GM10248 (cell line): ENCODE results near the gene ISG20.
A peak's percentile ranks its signal among the peaks of the same experiment; 100 is the strongest.

ENCODE experiments used
- CTCF ChIA-PET: fragments of 300-600 bp; sonication (Branson Sonifier 250); formaldehyde crosslinking; extraction: SDS; loops from one replicate; lab custom pipeline; 2021; ENCODE audit warnings: antibody characterized with exemption; lab: Yijun Ruan, JAX
- POLR2A ChIA-PET: fragments of 350-650 bp; sonication (Branson Sonifier 250); formaldehyde crosslinking; extraction: SDS; loops from one replicate; lab custom pipeline; 2020; ENCODE audit warnings: antibody characterized with exemption; lab: Yijun Ruan, JAX
- DNase-seq: peaks from one replicate; pipeline ENCODE4 v3.0.0; 2012; ENCODE audit errors: extremely low spot score
- TF ChIP-seq, protein P1 (sequence below): IDR thresholded peaks from 2 replicates; pipeline ENCODE4 v1.5.1; 2012; ENCODE audit warnings: mild to moderate bottlenecking, low read depth; ENCODE audit errors: extremely low read depth, missing control alignments, control extremely low read depth

Gene ISG20

DNA sequence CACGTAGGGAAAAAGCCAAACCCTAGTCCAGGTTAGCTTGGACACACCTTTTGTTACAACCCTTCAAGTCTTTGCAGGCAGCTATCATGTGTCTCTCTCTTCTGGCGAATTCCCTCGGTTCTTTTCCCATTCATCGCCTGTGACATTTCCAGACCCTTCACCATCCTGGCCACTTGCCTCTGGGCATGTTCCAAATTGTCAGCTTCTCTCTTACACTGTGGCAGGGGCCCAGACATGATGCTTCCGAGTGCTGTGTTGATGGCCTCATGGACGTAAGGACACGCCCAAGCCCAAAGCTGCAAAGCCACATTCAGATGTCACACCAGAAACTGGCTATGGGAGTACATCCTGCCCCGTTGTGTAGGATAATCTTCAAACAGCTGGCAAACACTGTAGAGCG, 58.5 kb downstream of the ISG20 start:
- POLR2A ChIA-PET, result no interaction called here
- TF ChIP-seq, protein P1, sequence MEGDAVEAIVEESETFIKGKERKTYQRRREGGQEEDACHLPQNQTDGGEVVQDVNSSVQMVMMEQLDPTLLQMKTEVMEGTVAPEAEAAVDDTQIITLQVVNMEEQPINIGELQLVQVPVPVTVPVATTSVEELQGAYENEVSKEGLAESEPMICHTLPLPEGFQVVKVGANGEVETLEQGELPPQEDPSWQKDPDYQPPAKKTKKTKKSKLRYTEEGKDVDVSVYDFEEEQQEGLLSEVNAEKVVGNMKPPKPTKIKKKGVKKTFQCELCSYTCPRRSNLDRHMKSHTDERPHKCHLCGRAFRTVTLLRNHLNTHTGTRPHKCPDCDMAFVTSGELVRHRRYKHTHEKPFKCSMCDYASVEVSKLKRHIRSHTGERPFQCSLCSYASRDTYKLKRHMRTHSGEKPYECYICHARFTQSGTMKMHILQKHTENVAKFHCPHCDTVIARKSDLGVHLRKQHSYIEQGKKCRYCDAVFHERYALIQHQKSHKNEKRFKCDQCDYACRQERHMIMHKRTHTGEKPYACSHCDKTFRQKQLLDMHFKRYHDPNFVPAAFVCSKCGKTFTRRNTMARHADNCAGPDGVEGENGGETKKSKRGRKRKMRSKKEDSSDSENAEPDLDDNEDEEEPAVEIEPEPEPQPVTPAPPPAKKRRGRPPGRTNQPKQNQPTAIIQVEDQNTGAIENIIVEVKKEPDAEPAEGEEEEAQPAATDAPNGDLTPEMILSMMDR, result no peak
- CTCF ChIA-PET, result interaction anchor here (2.1 to 6.7 kb wide), 3 partner anchors 14 to 73 kb away, joined by 7 to 33 read pairs (median 10); no protein-coding TSS in a partner anchor

DNA sequence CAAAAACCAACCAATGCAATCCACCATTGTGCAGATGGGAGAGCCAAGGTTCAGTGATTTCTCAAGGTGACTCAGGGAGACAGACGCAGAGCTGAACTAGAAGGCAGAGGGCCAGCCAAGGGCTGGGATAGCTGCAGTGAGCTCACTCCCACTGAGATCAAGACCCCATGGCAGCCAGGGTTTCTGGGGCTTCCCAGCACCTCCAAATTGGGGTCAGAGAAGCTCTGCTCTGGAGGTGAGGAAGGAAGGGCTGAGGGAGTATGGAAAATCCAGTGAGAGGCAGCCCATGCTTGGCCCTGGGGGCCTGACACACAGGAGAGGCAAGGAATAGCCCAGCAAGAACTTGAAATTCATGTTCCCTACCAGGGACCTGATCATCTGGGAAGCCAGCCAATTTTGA, 61.0 kb downstream of the ISG20 start:
- ChIA-PET CTCF (interaction anchor here (0.9 to 6.7 kb wide), 5 partner anchors 10 to 76 kb away, joined by 3 to 33 read pairs (median 11); no protein-coding TSS in a partner anchor), POLR2A (no interaction called here)
- TF ChIP-seq, protein P1, result no peak
- DNase-seq, result no peak

More for the DNA sequence above, 58.5 kb downstream of the ISG20 start:
- DNase-seq, result no peak

DNA sequence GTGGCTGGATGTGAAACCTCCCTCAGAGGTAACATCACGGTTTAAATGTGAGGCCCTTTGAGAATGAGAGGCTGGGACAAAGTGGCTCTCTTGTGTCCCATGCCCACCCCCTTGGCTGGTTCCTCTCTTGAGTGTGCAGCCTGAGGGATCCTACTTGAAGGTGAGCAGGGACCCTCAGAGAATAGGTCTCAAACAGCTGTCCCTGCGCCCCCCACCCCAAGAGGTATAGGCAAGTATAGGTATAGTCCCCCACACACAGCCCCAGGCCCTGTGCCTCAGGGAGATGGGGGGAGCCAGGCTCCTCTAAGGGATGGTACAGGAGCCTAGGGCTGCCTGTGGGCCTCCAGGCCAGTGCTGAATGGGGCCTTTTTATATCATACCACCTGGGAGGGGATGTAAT, 61.9 kb downstream of the ISG20 start:
- TF ChIP-seq, protein P1, result no peak
- no peak for DNase-seq
- POLR2A ChIA-PET, result no interaction called here
- CTCF ChIA-PET, result interaction anchor here (0.8 to 6.7 kb wide), 10 partner anchors 9 to 226 kb away, joined by 3 to 33 read pairs (median 6); partner anchors contain the start of gene ISG20

DNA sequence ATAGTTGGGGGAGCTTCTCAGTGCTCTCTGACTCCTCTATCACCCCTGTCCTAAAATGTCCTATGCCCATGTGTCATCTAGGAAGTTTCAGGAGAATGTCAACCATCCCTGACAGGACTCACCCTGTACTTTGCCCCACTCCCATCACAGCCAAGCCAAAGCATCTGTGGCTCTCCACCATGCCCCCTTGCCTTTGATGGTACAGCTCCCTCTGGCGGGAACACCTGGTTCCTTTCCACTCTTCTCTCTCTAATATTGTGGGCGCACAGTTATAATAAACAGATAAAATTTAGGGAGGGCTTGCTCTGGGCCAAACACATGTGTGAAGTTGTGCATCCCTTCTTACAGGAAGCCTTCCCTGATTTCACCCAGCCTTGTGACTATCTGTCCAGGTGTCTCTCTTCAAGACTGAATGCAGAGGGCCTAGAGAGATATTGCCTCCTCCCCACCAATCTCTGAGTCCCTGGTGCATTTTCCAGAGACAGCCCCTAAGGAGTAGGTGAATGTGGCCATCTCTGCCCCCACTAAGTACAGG, 62.8 kb downstream of the ISG20 start:
- TF ChIP-seq, protein P1, result peak; percentile 58
- CTCF ChIA-PET, result interaction anchor here (0.6 to 6.7 kb wide), 13 partner anchors 9 to 226 kb away, joined by 3 to 33 read pairs (median 4); partner anchors contain the start of gene ISG20
- POLR2A ChIA-PET, result no interaction called here
- DNase-seq, result peak; percentile 65

DNA sequence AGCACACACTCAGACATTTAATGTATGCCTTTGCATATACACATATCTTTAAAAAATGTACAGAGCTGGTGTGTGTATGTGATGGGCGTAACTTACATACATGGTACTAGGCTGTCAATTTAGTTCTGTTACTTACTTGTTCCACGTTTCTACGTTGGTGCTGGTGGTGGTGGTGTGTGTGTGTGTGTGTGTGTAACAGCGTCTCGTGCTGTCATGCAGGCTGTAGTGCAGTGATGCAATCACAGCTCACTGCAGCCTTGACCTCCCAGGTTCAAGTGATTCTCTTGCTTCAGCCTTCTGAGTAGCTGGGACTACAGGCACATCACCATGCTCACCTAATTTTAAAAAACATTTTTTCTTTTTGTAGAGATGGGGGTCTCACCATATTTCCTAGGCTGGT, 64.2 kb downstream of the ISG20 start:
- no peak for DNase-seq
- TF ChIP-seq, protein P1, result no peak
- ChIA-PET CTCF (interaction anchor here (1.9 kb wide), 2 partner anchors 46 to 79 kb away, joined by 8 to 11 read pairs; no protein-coding TSS in a partner anchor), POLR2A (no interaction called here)

DNA sequence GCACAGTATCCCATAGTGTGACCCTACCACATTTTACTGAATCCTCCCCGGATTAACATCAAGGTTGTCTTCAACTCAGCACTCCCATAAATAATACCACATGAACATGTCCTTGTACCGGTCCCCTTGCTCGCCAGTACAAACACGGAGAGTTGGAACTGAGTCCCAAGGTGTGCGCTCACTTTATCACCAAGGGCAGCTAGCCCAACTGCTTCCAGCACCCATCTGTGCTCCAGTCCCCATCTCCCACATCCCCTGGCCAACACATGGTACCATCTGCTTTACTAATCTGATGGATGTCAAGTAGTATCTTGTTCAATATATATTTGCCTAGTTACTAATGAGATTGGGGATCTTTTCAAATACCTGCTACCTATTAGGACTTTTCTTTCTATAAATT, 64.7 kb downstream of the ISG20 start:
- TF ChIP-seq, protein P1, result no peak
- DNase-seq, result no peak
- POLR2A ChIA-PET, result no interaction called here
- CTCF ChIA-PET, result interaction anchor here (0.9 to 1.9 kb wide), 3 partner anchors 47 to 82 kb away, joined by 3 to 11 read pairs (median 8); partner anchors contain the start of gene AEN
